ENCODE measurements around the gene MICAL2.

DNA sequence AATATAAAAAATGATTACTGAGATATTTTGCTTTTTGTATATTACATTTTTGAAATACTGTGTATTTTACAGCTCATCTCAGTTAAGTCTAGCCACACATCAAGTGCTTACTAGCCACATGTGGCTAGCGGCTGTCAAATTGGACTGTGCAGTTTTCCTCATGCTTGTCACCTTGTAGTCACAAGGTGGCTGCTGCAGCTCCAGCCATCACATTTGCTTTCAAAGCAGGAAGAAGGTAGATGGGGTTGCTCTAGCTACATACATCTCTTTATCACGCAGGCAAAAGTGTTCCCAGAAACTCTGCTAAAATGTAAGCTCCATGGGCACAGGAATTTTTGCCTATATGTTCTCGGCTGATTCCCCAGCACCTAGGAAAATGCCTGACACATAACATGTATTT lies 61.5 kb downstream of the MICAL2 start:
- TF ChIP-seq, protein P1, sequence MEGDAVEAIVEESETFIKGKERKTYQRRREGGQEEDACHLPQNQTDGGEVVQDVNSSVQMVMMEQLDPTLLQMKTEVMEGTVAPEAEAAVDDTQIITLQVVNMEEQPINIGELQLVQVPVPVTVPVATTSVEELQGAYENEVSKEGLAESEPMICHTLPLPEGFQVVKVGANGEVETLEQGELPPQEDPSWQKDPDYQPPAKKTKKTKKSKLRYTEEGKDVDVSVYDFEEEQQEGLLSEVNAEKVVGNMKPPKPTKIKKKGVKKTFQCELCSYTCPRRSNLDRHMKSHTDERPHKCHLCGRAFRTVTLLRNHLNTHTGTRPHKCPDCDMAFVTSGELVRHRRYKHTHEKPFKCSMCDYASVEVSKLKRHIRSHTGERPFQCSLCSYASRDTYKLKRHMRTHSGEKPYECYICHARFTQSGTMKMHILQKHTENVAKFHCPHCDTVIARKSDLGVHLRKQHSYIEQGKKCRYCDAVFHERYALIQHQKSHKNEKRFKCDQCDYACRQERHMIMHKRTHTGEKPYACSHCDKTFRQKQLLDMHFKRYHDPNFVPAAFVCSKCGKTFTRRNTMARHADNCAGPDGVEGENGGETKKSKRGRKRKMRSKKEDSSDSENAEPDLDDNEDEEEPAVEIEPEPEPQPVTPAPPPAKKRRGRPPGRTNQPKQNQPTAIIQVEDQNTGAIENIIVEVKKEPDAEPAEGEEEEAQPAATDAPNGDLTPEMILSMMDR (IDR thresholded peaks at IDR 0.05): no peak
- TF ChIP-seq POLR2A (IDR thresholded peaks at IDR 0.05): no peak
